SKM-1 treated with dmso at 0.1 percent for 144 hours (cell line): ENCODE data around the gene LAD1.

Experiments
- DNase-seq: peaks from one replicate; lab custom pipeline; 2025; ENCODE audit not compliant: unreplicated experiment; lab: John Stamatoyannopoulos, UW

Gene LAD1

DNA sequence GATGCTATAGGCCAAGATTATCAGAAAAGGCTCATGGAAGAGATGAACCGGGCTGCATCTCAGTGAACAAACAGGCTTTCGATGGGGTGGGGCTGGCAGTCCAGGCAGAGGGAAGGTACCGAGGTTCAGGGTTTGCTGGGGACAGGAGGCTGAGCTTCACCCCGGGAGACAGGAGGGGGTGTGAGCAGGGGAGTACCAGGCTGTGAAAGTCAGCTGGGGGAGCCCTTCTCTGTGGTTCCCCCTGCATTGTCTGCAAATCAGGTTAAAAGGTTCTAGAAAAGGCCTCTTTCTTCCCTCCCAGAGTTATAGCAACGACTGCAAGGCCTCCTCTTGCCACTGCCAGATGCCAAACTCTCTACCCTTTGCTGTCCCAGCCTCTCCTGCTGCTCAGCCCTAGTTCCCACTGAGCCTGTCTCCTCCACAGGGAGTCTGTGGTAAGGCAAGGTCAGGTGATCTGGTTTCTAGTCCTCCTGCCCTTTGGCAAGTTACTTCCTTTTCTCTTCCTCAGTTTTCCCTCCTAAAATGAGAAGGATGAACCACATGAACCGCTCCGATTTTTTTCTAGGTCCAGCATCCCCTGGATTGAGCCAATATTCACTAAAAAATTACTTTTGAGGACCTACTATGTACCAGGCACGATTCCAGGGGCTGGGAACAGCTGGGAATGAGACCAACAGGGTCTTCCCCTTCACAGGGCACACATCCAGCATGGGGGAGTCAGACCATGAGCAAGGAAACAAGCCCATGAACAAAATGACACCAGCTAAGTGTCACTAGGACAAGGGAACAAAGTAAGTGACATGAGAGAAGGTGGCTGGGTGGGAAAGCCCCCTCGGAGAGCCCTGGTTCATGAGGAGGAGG, 7.2 kb downstream of the LAD1 start:
- no peak for DNase-seq

DNA sequence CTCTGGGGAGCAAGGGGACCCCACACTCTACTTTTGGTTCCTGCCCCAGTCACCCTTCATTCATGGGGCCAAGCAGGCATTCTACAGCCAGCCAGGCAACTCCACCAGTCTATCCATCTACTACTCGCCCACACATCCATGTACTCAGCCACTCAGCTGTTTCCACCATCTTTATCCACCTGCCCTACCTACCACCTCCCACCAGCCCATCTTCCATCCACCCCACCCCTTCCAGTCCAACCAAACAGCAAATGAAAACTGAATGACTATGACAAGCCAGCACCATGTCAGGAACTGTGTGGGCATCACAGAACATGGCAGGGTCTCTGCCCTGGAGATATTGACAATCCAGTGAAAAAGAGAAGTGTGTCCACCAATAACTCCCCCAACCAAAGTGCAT, 7.9 kb downstream of the LAD1 start:
- DNase-seq: no peak

DNA sequence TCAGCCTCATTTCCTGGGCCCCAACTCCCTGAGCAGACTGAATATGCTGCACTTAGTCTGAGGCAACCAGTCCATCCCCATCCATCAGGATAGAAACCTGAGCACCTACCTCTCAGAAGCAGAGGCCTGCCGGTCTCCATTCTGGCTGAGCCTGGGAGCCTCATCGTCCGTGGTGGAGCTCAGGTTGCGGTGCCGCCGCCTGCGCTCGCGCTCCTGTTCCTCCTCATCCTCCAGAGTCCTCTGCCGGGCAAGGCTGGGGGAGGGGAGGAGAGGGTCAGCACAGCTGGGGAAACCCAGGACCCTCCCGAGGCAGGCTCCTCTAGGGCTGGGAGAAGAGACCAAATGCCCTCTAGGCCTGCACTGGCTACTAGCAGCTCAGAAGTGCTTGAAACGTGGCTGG, 10.1 kb downstream of the LAD1 start:
- no peak for DNase-seq

DNA sequence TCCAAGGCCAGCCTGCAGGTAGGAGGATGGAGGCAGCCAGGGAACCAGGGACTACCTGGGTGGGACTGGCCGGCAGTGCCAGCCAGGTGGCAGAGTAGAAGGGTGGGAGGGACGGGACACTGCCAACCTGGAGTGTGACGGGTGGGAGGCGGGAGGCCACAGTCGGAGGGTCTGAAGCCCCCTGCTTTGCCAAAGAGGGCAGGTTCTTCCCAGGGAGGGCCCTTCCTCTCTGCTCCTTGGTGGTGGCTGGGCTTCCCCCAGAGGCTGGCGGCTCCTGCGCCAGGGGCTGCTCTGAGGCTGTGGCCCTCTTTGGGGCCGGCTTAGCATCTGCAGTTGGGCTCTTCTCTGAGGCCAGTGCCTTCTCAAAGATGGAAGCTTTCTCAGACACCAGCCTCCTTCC, 12.9 kb downstream of the LAD1 start:
- DNase-seq: no peak

DNA sequence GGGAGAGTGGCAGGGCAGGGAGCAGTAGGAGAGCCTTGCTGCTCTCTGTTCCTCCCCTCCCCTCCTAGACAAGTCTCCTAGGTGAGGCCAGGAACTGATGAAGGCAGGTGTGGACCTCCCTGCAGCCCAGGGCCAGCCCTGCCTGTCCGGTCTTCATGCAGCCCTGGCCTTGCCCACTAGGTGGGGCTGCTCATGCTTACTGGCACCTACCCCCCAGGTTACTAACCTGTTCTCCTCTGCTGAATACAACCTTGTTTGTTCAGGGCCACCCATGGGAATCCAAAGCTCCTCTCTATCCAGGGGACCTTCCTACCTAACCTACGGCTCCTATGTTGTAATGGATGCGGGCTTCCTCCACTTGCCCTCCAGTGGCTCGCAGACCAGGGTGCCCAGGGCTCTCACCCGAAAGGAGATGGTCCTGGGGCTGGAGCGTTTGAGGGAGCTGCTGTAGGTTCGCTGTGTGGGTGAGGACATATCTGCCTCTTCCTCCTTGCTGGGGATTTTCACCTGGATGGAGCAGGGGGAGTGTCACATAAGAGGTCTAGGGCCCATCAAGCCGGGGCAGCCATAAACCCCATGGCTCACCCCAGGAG, 13.7 kb downstream of the LAD1 start:
- peak; percentile 41 for DNase-seq

DNA sequence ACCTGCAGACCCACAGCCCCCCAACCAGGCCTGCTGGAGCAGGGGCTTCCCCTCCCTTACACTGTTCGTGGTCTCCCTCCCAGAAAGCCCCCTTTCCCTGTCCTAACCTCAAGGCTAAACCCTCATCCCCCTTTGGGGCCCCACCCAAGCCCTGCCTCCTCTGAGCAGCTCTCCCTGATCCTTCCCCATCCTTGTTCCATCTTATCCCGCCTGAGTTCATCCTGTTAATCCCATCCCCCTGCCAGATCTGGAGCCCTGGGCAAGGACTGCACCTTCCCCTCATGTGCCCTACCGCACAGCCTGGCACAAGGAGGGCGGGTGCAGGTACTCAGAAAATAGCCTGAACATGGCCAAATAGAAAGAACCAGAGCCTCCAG, 14.7 kb downstream of the LAD1 start:
- no peak for DNase-seq

DNA sequence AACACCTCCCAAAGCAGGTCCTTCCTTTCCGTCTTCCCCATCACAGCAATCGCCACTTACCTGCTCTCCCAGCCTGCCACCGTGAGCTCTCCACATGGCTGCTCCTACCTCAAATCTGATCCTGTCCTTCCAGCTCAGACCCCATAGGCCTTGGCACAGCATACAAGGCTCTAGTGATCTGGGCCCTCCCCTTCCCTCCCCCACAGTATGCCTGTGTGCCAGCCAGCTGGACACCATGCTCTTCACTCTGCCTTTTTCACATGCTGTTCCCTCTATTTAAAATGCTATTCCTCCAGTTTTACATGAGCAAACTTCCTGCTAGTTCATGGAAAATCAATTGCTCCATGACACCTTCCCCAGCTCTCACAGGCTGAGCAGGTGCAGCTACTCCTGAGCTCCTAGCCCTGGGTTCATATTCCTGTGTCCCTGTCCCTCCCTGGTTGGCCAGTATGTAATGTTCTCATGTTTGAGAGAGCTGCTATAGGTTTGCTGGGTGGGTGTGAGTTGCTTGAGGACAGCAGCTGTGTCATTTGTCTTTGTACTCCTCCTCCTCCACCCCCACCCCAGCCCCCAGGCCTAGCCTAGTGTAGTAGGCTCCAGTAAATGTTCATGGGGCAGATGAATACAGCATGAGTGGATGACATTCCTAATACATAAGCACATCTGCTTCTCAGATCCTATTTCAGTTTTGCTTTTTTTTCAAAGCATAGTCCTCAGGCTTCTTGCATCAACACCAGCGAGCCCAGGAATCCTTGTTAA, 15.3 kb downstream of the LAD1 start:
- DNase-seq: no peak

DNA sequence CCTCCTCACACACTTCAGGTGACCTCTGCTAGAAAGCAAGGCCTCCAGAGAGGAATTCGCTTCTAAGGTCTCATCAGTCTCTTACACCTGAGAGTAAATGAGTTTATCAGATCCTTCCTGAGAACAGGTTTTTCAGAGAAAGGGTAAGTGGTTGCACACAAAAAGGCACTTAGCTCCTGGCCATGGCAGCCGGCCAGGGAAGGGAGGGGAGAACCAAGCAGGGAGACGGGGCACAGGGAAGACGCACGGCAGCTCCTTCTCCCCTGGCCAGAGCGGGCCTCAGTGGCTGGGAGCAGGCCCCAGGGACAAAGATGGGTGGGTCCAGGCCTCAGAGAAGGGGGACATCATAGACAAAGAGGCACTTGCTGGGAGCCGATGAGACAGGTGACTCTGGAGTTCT, 18.0 kb downstream of the LAD1 start:
- DNase-seq: no peak

DNA sequence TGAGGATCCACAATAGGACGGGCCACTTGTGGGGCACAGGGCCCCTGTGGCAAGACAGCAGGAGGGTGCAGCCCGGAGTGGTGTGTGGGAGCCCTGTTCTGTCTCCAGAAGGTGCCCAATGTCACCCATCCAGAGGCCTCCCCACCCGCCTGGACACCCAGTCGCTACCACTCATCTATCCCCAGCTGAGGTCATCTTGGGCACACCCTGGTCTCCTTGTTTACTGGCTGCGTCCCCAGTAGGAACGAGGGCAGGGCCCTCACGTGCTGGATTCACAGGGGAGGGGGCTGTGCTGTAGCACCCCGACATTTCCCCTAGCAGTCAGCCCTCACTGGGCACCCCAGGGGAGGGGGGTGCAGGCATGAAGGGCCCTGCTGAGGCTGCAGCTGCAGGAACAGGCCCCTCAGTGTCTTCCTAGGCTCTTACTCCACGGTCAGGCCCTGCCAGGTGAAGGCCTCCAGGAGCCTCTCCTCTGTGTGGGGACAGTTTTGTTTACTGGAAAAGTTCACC, 19.3 kb downstream of the LAD1 start:
- DNase-seq: no peak

DNA sequence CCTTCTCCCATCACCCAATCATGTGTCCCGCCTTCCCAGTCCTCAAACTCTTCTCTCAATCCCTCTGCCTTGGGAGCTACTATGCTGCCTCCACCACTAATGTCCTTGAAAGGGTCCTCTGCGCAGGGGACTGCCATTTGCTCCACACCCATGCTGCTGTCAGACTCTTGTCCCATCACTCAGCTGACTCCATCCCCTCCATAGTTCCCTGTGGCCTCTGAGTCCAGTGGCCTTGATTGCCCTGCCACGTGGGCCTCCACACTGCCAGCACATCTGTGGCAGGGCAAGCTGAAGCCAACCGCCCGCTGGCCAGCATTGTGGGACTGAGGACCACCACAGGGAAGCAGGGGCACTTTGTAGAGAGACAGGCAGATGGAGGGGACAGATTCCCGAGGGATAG, 20.3 kb downstream of the LAD1 start:
- DNase-seq: no peak

DNA sequence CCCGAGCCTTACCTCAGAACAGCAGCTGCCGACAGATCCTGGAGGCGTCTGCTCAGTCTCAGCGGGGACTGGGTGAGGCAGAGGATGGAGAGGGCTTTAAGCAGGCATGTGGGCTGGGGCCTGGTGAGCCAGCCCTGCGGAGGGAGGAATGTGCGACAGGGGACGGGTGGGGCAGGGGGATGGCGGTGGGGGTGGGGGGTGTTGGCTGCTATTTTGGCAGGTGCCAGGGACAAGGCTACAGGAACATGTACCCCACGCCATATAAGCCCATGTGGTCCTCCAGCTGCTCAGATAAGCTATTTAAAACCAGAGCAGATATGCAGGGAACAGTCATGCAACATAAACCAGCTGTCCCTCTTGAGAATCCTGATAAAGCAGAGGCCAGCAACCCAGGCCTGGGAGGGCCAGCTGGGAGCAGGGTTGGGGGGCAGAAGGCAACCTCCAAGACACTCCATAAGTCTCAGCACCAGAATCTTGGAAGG, 21.5 kb downstream of the LAD1 start, which contains the start of gene TNNT2:
TSS of gene TNNT2 (minus strand) at position 70 of the 482 bp plus-strand sequence. CDS start 4,426 bp downstream, outside the sequence.
- no peak for DNase-seq

DNA sequence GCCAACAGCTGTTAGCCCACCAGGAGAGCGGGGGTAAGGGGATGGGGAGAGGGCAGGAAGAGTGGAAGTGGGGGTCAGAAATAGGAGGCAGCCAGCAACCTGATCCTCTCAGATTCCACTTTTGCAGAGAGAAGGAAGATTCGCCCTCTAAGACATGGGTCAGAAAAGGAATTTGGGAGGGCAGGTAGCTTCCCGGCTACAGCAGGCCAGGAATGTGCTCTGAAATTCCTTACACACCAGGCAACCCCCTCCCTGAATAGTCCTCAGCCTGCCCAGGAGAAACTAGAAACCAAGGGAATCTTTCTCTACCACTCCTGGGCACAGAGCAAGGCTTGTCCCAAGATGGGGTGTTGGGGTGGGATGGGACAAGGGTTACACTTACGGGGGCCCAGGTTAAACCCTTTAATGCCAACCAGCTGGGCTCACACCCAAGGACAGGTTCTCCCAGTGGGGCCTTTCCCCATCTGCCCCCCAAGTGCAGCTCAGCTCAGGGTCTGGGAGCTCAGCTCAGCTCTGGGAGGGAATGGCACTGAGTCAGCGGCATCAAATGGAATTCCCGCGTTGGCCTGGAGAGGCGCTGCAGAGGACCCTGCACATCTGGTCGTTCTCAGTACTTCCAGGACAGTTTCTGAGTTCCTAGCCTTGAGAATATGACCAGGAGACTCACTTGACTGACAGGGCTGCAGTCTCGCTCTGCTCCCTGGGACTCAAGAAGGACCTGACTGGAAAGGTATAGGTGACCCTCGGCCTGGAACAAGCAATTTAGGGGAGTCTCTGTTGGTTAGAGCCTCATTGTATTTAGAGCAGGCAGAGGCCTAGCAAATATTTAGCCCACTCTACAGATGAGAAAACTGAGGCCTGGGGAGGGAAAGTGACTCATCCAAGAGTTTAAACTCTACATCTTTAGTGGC, 22.4 kb downstream of the LAD1 start:
- peak; percentile 48 for DNase-seq

DNA sequence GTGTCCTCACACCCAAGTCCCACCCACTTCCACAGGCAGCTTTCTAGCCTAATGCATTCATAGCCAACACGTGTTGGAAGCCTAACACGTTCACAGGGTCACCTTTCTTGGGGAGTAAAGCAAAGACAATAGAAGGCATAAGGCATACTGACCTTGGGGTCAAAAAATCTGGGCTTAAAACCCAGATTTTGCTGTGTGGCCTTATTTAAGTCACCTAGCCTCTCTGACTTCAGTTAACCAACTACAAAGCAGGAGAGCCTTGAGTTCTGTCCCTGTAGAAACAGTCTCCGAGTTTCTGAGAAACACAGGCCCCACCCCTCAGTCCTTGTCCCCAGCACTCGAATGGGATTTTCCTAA, 23.0 kb downstream of the LAD1 start:
- DNase-seq: no peak

DNA sequence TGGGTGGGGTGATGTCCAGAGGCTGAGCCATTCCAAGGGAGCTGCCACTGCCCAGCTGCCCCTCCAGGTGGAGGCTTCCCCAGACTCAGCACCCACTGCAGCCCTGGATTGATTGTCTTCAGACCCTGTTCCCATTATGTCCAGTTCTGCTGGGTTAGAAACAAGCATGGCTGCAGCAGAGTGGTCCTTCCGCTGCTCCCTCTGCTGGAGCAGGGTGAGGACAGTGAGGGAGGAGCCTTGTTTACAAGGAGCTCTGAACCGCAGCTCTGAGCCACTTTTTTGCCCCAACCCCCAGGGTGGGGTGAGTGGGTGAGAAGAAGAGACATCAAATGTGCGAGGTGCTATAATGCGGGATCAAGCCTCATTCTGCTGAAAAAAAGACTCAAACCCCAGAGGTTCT, 24.0 kb downstream of the LAD1 start:
- no peak for DNase-seq

DNA sequence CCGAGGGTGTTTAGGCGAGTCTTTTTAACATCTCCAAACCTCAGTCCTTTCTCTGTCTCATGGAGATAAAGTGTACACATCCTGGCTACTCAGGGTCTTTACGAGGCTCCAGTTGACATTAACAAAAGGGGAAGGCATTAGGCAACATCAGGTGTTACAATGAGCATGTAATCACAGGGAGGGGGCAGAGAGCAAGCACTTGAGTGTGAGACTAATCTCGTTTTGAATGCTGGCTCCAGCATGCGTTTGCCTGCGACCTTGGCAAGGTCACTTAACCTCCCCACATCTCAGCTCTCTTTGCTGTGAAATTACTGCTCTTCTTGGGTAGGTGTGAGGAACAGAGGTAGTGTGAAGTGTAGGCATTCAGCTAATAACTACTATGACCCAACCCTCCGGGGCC, 24.8 kb downstream of the LAD1 start:
- DNase-seq: no peak

DNA sequence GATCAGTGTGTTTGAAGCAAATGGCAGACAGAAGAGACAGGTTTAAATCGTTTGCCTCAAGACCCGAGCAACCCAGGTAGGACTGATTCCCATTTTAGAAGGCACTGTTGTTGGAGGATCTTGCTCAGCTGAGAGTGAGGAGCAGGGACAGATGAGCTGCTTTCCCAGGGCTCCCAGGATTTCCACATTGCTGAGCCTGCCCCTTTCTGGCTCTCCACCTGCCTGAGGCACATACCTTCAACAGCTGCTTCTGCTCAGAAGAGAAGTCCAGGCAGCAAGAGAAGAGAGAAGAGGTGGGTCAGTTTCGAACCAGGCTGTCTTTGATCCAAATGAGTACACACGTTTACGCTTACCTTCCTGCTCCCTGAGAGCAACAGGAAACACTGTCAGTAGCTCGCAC, 27.3 kb downstream of the LAD1 start:
- DNase-seq: no peak

DNA sequence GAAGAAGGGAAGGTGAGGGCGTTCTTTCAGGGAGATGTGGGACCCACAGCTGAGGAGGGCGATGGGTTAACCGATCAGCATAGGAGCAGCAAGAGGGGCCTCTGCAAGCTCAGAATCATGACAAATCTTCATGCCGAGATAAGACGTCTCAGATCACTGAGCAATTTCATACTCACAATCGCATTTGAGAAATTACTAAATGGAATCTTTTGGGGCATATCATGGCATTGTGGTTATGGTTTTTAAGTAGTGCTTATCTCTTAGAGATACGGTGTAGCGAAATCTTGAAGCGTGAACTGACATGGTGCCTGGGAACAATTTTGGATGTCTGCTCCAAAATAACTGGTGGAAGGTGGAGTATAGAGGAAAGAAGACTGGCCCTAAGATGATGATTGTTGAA, 27.8 kb downstream of the LAD1 start:
- DNase-seq: no peak

DNA sequence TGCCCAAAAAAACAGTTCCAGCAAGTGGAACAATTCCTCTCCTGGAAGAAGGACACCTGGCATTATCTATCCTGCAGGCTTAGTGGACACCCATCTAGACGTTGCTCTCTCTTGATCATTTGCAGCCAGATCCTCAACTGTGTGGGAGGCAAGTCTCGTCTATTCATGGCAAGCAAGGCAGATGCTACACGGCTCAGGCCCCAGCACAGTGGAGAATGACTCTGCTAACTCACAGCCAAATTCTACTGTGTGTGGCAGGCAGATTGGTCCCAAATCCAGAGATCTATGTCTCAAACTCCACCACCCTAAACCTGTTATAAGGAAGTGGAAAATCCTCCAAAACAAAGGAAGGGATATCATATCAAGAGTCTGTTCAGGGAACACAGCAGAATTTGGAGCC, 28.6 kb downstream of the LAD1 start:
- DNase-seq: no peak

DNA sequence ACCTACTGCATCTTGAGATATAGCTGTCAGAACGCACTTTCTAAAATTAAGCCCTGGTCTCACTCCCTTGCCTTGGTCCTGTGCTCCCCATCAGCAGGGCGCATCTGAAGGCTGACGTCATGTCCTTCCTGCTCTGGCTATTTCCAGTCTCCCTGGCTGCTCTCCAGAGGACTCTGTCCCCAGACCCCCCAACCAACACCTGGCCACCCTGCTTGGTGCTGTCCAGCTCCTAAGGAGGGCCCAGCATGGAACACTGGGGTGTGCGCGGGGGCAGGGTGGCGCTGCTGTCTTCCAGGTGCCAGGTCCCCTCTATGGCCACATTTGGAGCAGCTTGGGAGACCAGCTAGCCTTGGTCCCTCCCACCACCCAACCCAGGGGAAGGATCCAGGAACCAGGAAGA, 29.9 kb downstream of the LAD1 start:
- no peak for DNase-seq

DNA sequence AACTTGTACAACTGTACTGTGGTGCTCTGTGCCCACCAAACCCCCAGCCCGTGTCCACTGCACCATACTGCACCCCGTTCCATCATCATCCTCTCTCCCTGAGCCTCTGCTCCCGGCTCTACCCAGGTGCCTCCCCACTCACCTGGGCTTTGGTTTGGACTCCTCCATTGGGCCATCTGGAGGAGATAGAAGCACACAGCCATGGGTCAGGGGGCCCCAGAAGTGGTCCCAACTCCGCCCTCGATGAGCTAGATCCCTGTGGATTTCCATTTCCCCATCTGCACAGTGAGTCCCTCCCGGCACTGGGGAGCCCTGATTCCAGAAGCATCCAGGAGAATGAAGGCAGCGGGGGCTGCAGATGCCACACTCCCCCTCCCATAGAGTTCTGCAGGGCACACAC, 32.4 kb downstream of the LAD1 start:
- DNase-seq: no peak

DNA sequence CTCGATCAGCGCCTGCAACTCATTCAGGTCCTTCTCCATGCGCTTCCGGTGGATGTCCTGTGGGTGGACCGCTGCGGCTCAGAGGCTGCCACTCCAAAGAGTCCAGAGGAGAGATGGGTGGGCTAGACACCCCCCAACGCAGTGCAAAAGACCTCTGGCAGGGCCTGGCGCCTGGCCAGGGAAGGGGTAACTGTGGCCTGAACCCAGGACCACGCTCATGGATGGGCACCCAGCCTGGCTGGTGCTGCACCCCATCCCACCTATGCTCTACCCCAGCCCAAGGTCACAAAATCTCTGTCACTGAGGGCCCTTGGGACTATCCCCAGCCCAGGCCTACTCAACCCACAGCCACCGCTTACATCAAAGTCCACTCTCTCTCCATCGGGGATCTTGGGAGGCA, 33.9 kb downstream of the LAD1 start:
- no peak for DNase-seq
